K562 (cell line): ENCODE results near the gene RALGAPA2. TPM values are rescaled to one million over a fixed set of nuclear protein-coding genes. Genes with fewer than 3 reads are reported as not detected.

Experiments used
- ATAC-seq: fragments of 200-7000 bp; cut with Tn5 transposase; 3 replicates; pipeline ENCODE4 v1.9.1; 2020; ENCODE audit warnings: moderate library complexity
- BruUV-seq: library from RNA; stranded (reverse); fragments of 400-500 nt; replicated peaks from 2 replicates; lab custom pipeline; 2021; lab: Mats Ljungman, UMichigan
- CTCF ChIA-PET: fragments of 300-600 bp; formaldehyde crosslinking; extraction: SDS; loops from one replicate; lab custom pipeline; 2021; ENCODE audit warnings: low intra/inter-chr PET ratio; lab: Yijun Ruan, JAX
- POLR2A ChIA-PET: fragments of 300-600, 350-650 bp; sonication (Branson Sonifier 250); formaldehyde crosslinking; extraction: SDS; loops from one replicate; lab custom pipeline; 2021; ENCODE audit warnings: antibody characterized with exemption, inconsistent platforms; lab: Yijun Ruan, JAX
- DNase-seq, 4 experiments: peaks; one replicate each; pipeline versions ENCODE4 v3.0.0 to v3.0.0-alpha.2; 2011 to 2018; ENCODE audit warnings: low spot score in 3 of 4, mixed read lengths in 3 of 4; ENCODE audit errors: extremely low read depth in 1 of 4
- FAIRE-seq: peaks from 2 replicates; lab custom pipeline; 2011; peaks lifted over from hg19 to GRCh38; lab: Jason Lieb, UNC
- H2AFZ ChIP-seq: 2 replicates; pipeline ENCODE4 v1.6.0; 2011; ENCODE audit warnings: low read depth, low read length, control low read depth, inconsistent platforms
- H3K27ac ChIP-seq: fragments of 200-600 bp; 3 replicates; pipeline ENCODE4 v1.8.0; 2011; ENCODE audit warnings: low read depth, mild to moderate bottlenecking, control low read depth, inconsistent platforms, low read length, moderate library complexity, mixed read lengths; ENCODE audit errors: extremely low read depth
- H3K27me3 ChIP-seq, 2 experiments: fragments of 300-600 bp in 1 of 2; 2 replicates in 1 of 2; 3 replicates in 1 of 2; pipeline versions ENCODE4 v1.6.0 to v1.8.0; 2011; ENCODE audit warnings: inconsistent platforms in 2 of 2, low read length in 2 of 2, mild to moderate bottlenecking in 1 of 2, mixed read lengths in 1 of 2, moderate library complexity in 1 of 2; ENCODE audit not compliant: control insufficient read depth in 2 of 2, insufficient read depth in 2 of 2
- H3K36me3 ChIP-seq: fragments of 300-600 bp; 3 replicates; pipeline ENCODE4 v1.8.0; 2011; ENCODE audit warnings: mild to moderate bottlenecking, low read length, inconsistent platforms; ENCODE audit not compliant: control insufficient read depth, insufficient read depth
- H3K4me1 ChIP-seq, 2 experiments: fragments of 200-600 bp in 1 of 2; replicated peaks in 1 of 2; 2 replicates in 1 of 2; 3 replicates in 1 of 2; pipeline versions ENCODE4 v1.5.1 to v1.8.0; 2011; ENCODE audit warnings: inconsistent platforms in 2 of 2, low read length in 2 of 2, mild to moderate bottlenecking in 1 of 2, mixed read lengths in 1 of 2, moderate library complexity in 1 of 2; ENCODE audit not compliant: control insufficient read depth in 2 of 2, insufficient read depth in 2 of 2
- H3K4me2 ChIP-seq: 2 replicates; pipeline ENCODE4 v1.6.1; 2011; ENCODE audit warnings: low read length, control low read depth, inconsistent platforms, mixed read lengths; ENCODE audit not compliant: insufficient read depth
- H3K4me3 ChIP-seq: fragments of 200-600 bp; sonication (generic), shearing (Covaris generic); 2 replicates; pipeline ENCODE4 v1.5.1; 2016; ENCODE audit warnings: control low read depth, inconsistent platforms
- H3K79me2 ChIP-seq: fragments of 200-600 bp; 3 replicates; pipeline ENCODE4 v1.8.0; 2011; ENCODE audit warnings: low read length, inconsistent platforms; ENCODE audit not compliant: control insufficient read depth, insufficient read depth
- H3K9ac ChIP-seq, 2 experiments: 2 replicates each; pipeline versions ENCODE4 v1.6.0 to v1.6.1; 2011; ENCODE audit warnings: low read depth in 2 of 2, low read length in 2 of 2, control low read depth in 1 of 2, inconsistent platforms in 1 of 2, mild to moderate bottlenecking in 1 of 2, mixed read lengths in 1 of 2; ENCODE audit not compliant: insufficient read depth in 1 of 2
- H3K9me1 ChIP-seq: one replicate; pipeline ENCODE4 v1.6.0; 2011; ENCODE audit warnings: inconsistent platforms, mild to moderate bottlenecking, low read length, moderate library complexity; ENCODE audit not compliant: control insufficient read depth, insufficient read depth
- H3K9me3 ChIP-seq: replicated peaks from 2 replicates; pipeline ENCODE4 v1.5.1; 2011; ENCODE audit warnings: low read depth, low read length, inconsistent platforms; ENCODE audit not compliant: control insufficient read depth, insufficient read depth
- H4K20me1 ChIP-seq: replicated peaks from 2 replicates; pipeline ENCODE4 v1.6.1; 2011; ENCODE audit warnings: low read length, inconsistent platforms, mixed read lengths; ENCODE audit not compliant: control insufficient read depth, insufficient read depth
- ATF4 ChIP-seq: fragments of 450-650 bp; formaldehyde crosslinking; IDR thresholded peaks from 2 replicates; pipeline ENCODE4 v1.4.0; 2022; ENCODE audit warnings: mild to moderate bottlenecking, moderate library complexity
- E2F3 ChIP-seq: fragments of 250-450 bp; sonication (Bioruptor Pico); IDR thresholded peaks from 2 replicates; pipeline ENCODE4 v1.4.0; 2020; ENCODE audit warnings: mild to moderate bottlenecking
- E2F4 ChIP-seq: sonication (generic); formaldehyde crosslinking; IDR thresholded peaks from 2 replicates; pipeline ENCODE4 v1.8.0; 2022; ENCODE audit warnings: mild to moderate bottlenecking, low read depth, missing genetic modification reagents
- FIP1L1 ChIP-seq: fragments of 200-400 bp; formaldehyde crosslinking; IDR thresholded peaks from 2 replicates; pipeline ENCODE4 v1.6.1; 2018; ENCODE audit warnings: mild to moderate bottlenecking, low read depth, low read length; ENCODE audit not compliant: poor library complexity, severe bottlenecking
- GATA2 ChIP-seq: sonication (generic); formaldehyde crosslinking; IDR thresholded peaks from 2 replicates; pipeline ENCODE4 v1.4.0; 2020; ENCODE audit warnings: mild to moderate bottlenecking, missing genetic modification reagents
- GMEB1 ChIP-seq: fragments of 250-450 bp; sonication (Bioruptor Pico); IDR thresholded peaks from 2 replicates; pipeline ENCODE4 v1.4.0; 2020; ENCODE audit warnings: mild to moderate bottlenecking
- HNRNPH1 ChIP-seq: fragments of 200-400 bp; formaldehyde crosslinking; optimal IDR thresholded peaks from 2 replicates; pipeline ENCODE3; 2017; ENCODE audit warnings: low read depth, mild to moderate bottlenecking, low read length, moderate library complexity
- IRF9 ChIP-seq: fragments of 450-650 bp; IDR thresholded peaks from 2 replicates; pipeline ENCODE4 v1.6.1; 2016; ENCODE audit warnings: missing biosample characterization, missing genetic modification characterization
- MYNN ChIP-seq, 2 experiments: sonication (generic); formaldehyde crosslinking in 1 of 2; IDR thresholded peaks; 2 replicates each; pipeline versions ENCODE4 v1.5.0 to v1.6.1; 2016 to 2020; ENCODE audit warnings: antibody characterized with exemption in 1 of 2, missing genetic modification reagents in 1 of 2
- NCOA1 ChIP-seq: fragments of 450-650 bp; IDR thresholded peaks from 2 replicates; pipeline ENCODE4 v1.6.1; 2016; ENCODE audit warnings: low read depth
- SAFB ChIP-seq: fragments of 200-400 bp; formaldehyde crosslinking; IDR thresholded peaks from 2 replicates; pipeline ENCODE4 v1.6.1; 2017; ENCODE audit warnings: low read depth, low read length, borderline replicate concordance
- SMARCA5 ChIP-seq: fragments of 450-650 bp; IDR thresholded peaks from 2 replicates; pipeline ENCODE4 v1.6.1; 2016
- SMARCE1 ChIP-seq: fragments of 450-650 bp; IDR thresholded peaks from 2 replicates; pipeline ENCODE4 v1.7.1; 2016; ENCODE audit warnings: mild to moderate bottlenecking
- ZC3H11A ChIP-seq: IDR thresholded peaks from 2 replicates; pipeline ENCODE4 v1.6.1; 2012; ENCODE audit warnings: low read depth, low read length, improper control_type of control experiment
- ZFP1 ChIP-seq: fragments of 450-650 bp; formaldehyde crosslinking; IDR thresholded peaks from 2 replicates; pipeline ENCODE4 v1.4.0; 2020; ENCODE audit warnings: mild to moderate bottlenecking, mixed read lengths
- ZNF274 ChIP-seq: IDR thresholded peaks from 2 replicates; pipeline ENCODE4 v1.6.1; 2011; ENCODE audit warnings: low read depth, mild to moderate bottlenecking, low read length, moderate library complexity, borderline replicate concordance
- ZNF3 ChIP-seq: fragments of 250-450 bp; sonication (Bioruptor Pico); IDR thresholded peaks from 2 replicates; pipeline ENCODE4 v1.5.0; 2021; ENCODE audit warnings: mild to moderate bottlenecking, moderate library complexity
- ZNF586 ChIP-seq: fragments of 450-650 bp; formaldehyde crosslinking; conservative IDR thresholded peaks from 2 replicates; pipeline ENCODE4 v1.4.0; 2020; ENCODE audit warnings: mild to moderate bottlenecking, moderate library complexity
- WGBS: fragments of 100-300 bp; shearing (Covaris generic); methylation state at CpG from one replicate; pipeline ENCODE4 v1.1.6; 2016; ENCODE audit warnings: low coverage, mixed read lengths; ENCODE audit not compliant: insufficient coverage; ENCODE audit errors: missing lambda C conversion rate; 5-methylcytosine and 5-hydroxymethylcytosine counted together
- in situ Hi-C: fragments of 300-500 bp; cut with MboI; formaldehyde crosslinking; loops from 4 replicates; pipeline ENCODE4 v1.15.0; 2018; ENCODE audit warnings: inconsistent platforms, mixed read lengths
- intact Hi-C: fragments of 100-400 bp; cut with micrococcal nuclease; formaldehyde crosslinking; loops from 2 replicates; pipeline ENCODE4 v1.14.2; 2022
- polyA plus RNA-seq, 8 experiments: library from polyadenylated mRNA; depleted of rRNA in 4 of 8; stranded (reverse) in 5 of 8; unstranded in 3 of 8; fragments of >200 nt; fragmentation: Nextera tagmentation in 2 of 8; fragmentation: Illumina TruSeq in 1 of 8; extraction: Ambion mirVana in 2 of 8; extraction: Trizol in 1 of 8; gene quantifications; 2 replicates each; pipeline versions ENCODE4 v1.2.1 to v1.2.3, GENCODE V29; 2011 to 2014; ENCODE audit warnings: inconsistent platforms in 1 of 8, missing spikeins in 1 of 8
- total RNA-seq, 7 experiments: library from RNA; depleted of rRNA in 6 of 7; stranded (reverse); fragments of >200 nt in 6 of 7; fragmentation: Illumina TruSeq in 2 of 7; extraction: Trizol in 2 of 7; gene quantifications; 2 replicates each; pipeline versions ENCODE4 v1.2.1 to v1.2.3, GENCODE V29; 2011 to 2021; ENCODE audit warnings: low replicate concordance in 1 of 7
- TF ChIP-seq, protein P1 (sequence below): fragments of 450-650 bp; formaldehyde crosslinking; IDR thresholded peaks from 2 replicates; pipeline ENCODE4 v1.4.0; 2020; ENCODE audit warnings: mild to moderate bottlenecking, moderate library complexity

Gene RALGAPA2
- total and polyA plus RNA-seq, 9 of the 15 experiments (the other 6 are each of a cell fraction or from before 2014, with no cell fraction given) = 0.35 to 2.7 (median 1.4) TPM

- H3K4me2 ChIP-seq = no peak overlapping the region
- 0% methylated on average over 4 of the region's 5 CpGs for WGBS
- in situ Hi-C loops = no loop called here
- TF ChIP-seq ZNF274 (no peak), E2F3 (CRISPR knock-in tag) (no peak), FIP1L1 (no peak), ZNF3 (CRISPR knock-in tag) (no peak), ZFP1 (CRISPR knock-in tag) (no peak), ZNF586 (CRISPR knock-in tag) (no peak), E2F4 (CRISPR knock-in tag) (no peak), NCOA1 (no peak), SMARCE1 (no peak), ATF4 (no peak), HNRNPH1 (no peak), MYNN (IDR thresholded peaks at IDR 0.05) (no peak), MYNN (CRISPR knock-in tag; IDR thresholded peaks at IDR 0.05) (no peak), ZC3H11A (no peak), SAFB (no peak), SMARCA5 (no peak), GMEB1 (CRISPR knock-in tag) (no peak), IRF9 (tag) (no peak), GATA2 (CRISPR knock-in tag) (no peak)
- TF ChIP-seq, protein P1, sequence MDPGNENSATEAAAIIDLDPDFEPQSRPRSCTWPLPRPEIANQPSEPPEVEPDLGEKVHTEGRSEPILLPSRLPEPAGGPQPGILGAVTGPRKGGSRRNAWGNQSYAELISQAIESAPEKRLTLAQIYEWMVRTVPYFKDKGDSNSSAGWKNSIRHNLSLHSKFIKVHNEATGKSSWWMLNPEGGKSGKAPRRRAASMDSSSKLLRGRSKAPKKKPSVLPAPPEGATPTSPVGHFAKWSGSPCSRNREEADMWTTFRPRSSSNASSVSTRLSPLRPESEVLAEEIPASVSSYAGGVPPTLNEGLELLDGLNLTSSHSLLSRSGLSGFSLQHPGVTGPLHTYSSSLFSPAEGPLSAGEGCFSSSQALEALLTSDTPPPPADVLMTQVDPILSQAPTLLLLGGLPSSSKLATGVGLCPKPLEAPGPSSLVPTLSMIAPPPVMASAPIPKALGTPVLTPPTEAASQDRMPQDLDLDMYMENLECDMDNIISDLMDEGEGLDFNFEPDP (CRISPR knock-in tag) = no peak
These were observed 307.8 kb downstream of the RALGAPA2 start for GRCh38 chr20:20404633-20405032.

More at GRCh38 chr20:20404633-20405032, 307.8 kb downstream of the RALGAPA2 start:
- intact Hi-C loops = no loop called here
- no peak overlapping the region for H3K9ac ChIP-seq
- no peak for FAIRE-seq
- BruUV-seq = no TSS peak
- H3K27me3 ChIP-seq = peaks cover 0 to 13% of the 10 kb centered on the region in 2 experiments; a peak in 2 of 5 replicates
- no peaks in the 10 kb centered on the region for H3K4me1 ChIP-seq
- no peaks in the 10 kb centered on the region for H3K36me3 ChIP-seq
- no peaks in the 10 kb centered on the region; the same call in 1 of the 2 replicates for H4K20me1 ChIP-seq
- H3K79me2 ChIP-seq = no peaks in the 10 kb centered on the region
- H2AFZ ChIP-seq = no peak overlapping the region
- H3K9me3 ChIP-seq = no peaks in the 10 kb centered on the region
- H3K27ac ChIP-seq = no peak overlapping the region
- no peak for ATAC-seq
- H3K9me1 ChIP-seq = no peaks in the 10 kb centered on the region
- no peak for DNase-seq
- no peak overlapping the region for H3K4me3 ChIP-seq
- CTCF ChIA-PET = no interaction called here
- POLR2A ChIA-PET = no interaction called here
